GM12878 (cell line): ENCODE measurements around the gene DZANK1. TPM values are rescaled to one million over a fixed set of nuclear protein-coding genes. Genes with fewer than 3 reads are reported as not detected.

Experiments
- ATAC-seq: fragments of 200-7000 bp; cut with Tn5 transposase; 3 replicates; pipeline ENCODE4 v1.9.1; 2020; ENCODE audit warnings: mild to moderate bottlenecking, moderate library complexity
- BruUV-seq: library from RNA; stranded (reverse); fragments of 400-500 nt; replicated peaks from 2 replicates; lab custom pipeline; 2021; lab: Mats Ljungman, UMichigan
- CTCF ChIA-PET: fragments of 300-600 bp; sonication (Branson Sonifier 250); formaldehyde crosslinking; extraction: SDS; loops from one replicate; lab custom pipeline; 2021; ENCODE audit warnings: inconsistent platforms; lab: Yijun Ruan, JAX
- POLR2A ChIA-PET: fragments of 350-600 bp; formaldehyde crosslinking; extraction: SDS; loops from one replicate; lab custom pipeline; 2021; ENCODE audit warnings: inconsistent platforms; lab: Charles Lee
- RAD21 ChIA-PET: fragments of 300-600 bp; sonication (Branson Sonifier 250); formaldehyde crosslinking; loops from one replicate; lab custom pipeline; 2023; ENCODE audit warnings: antibody characterized with exemption; ENCODE audit not compliant: unreplicated experiment; lab: Charles Lee
- SMC1A ChIA-PET: fragments of 300-600 bp; sonication (Branson Sonifier 250); formaldehyde crosslinking; loops from one replicate; lab custom pipeline; 2023; ENCODE audit not compliant: unreplicated experiment, uncharacterized antibody; lab: Charles Lee
- DNase-seq: peaks from one replicate; pipeline ENCODE4 v3.0.0-alpha.2; 2011; ENCODE audit warnings: low read depth, low spot score
- FAIRE-seq: peaks from 3 replicates; lab custom pipeline; 2011; peaks lifted over from hg19 to GRCh38; lab: Jason Lieb, UNC
- H2AFZ ChIP-seq: 2 replicates; pipeline ENCODE4 v1.6.0; 2011; ENCODE audit warnings: low read depth, low read length, control low read depth; ENCODE audit not compliant: control insufficient read depth
- H3K27ac ChIP-seq: 2 replicates; pipeline ENCODE4 v1.5.1; 2011; ENCODE audit warnings: control low read depth; ENCODE audit not compliant: control insufficient read depth, insufficient read depth
- H3K27me3 ChIP-seq, 2 experiments: replicated peaks in 1 of 2; 2 replicates each; pipeline versions ENCODE4 v1.6.0 to v1.6.1; 2011; ENCODE audit warnings: low read length in 1 of 2; ENCODE audit not compliant: control insufficient read depth in 2 of 2, insufficient read depth in 2 of 2
- H3K36me3 ChIP-seq, 2 experiments: 2 replicates each; pipeline ENCODE4 v1.5.1; 2011; ENCODE audit warnings: low read length in 1 of 2; ENCODE audit not compliant: control insufficient read depth in 2 of 2, insufficient read depth in 2 of 2
- H3K4me1 ChIP-seq: 2 replicates; pipeline ENCODE4 v1.6.1; 2011; ENCODE audit warnings: mild to moderate bottlenecking, low read length, moderate library complexity, mixed read lengths; ENCODE audit not compliant: control insufficient read depth, insufficient read depth
- H3K4me2 ChIP-seq: 2 replicates; pipeline ENCODE4 v1.6.0; 2011; ENCODE audit warnings: control low read depth; ENCODE audit not compliant: control insufficient read depth, insufficient read depth
- H3K4me3 ChIP-seq: fragments of 200-600 bp; sonication (generic); 2 replicates; pipeline ENCODE4 v1.5.1; 2016
- H3K79me2 ChIP-seq: 2 replicates; pipeline ENCODE4 v1.6.0; 2011; ENCODE audit warnings: low read length; ENCODE audit not compliant: control insufficient read depth, insufficient read depth
- H3K9ac ChIP-seq: 2 replicates; pipeline ENCODE4 v1.8.0; 2011; ENCODE audit warnings: low read length, control low read depth, mixed read lengths; ENCODE audit not compliant: control insufficient read depth, insufficient read depth
- H3K9me3 ChIP-seq: replicated peaks from 3 replicates; pipeline ENCODE4 v1.5.1; 2011; ENCODE audit warnings: mild to moderate bottlenecking, low read length; ENCODE audit not compliant: control insufficient read depth, insufficient read depth
- H4K20me1 ChIP-seq: 2 replicates; pipeline ENCODE4 v1.6.0; 2011; ENCODE audit not compliant: control insufficient read depth, insufficient read depth
- BCL11A ChIP-seq: IDR thresholded peaks from 2 replicates; pipeline ENCODE4 v1.6.1; 2011; ENCODE audit warnings: low read depth, low read length
- CHD2 ChIP-seq: IDR thresholded peaks from 2 replicates; pipeline ENCODE4 v1.6.1; 2011; ENCODE audit warnings: low read depth, low read length, improper control_type of control experiment, borderline replicate concordance
- E2F4 ChIP-seq: IDR thresholded peaks from 2 replicates; pipeline ENCODE4 v1.6.1; 2012; ENCODE audit warnings: low read depth, low read length, improper control_type of control experiment
- E4F1 ChIP-seq: fragments of 450-650 bp; IDR thresholded peaks from 2 replicates; pipeline ENCODE4 v1.6.1; 2018; ENCODE audit warnings: borderline replicate concordance, mild to moderate bottlenecking; ENCODE audit not compliant: partially characterized antibody
- ESRRA ChIP-seq: IDR thresholded peaks from 2 replicates; pipeline ENCODE4 v1.6.1; 2012; ENCODE audit warnings: mild to moderate bottlenecking, low read length, improper control_type of control experiment
- FOXM1 ChIP-seq: IDR thresholded peaks from 2 replicates; pipeline ENCODE4 v1.6.1; 2012; ENCODE audit warnings: low read depth, mild to moderate bottlenecking, inconsistent platforms, low read length, moderate library complexity
- KLF5 ChIP-seq: fragments of 450-650 bp; IDR thresholded peaks from 2 replicates; pipeline ENCODE4 v1.6.1; 2014; ENCODE audit warnings: mild to moderate bottlenecking; ENCODE audit not compliant: partially characterized antibody
- NBN ChIP-seq: fragments of 450-650 bp; IDR thresholded peaks from 2 replicates; pipeline ENCODE4 v1.6.1; 2016
- NR2F1 ChIP-seq: fragments of 450-650 bp; conservative IDR thresholded peaks from 2 replicates; pipeline ENCODE4 v1.6.1; 2017; ENCODE audit warnings: mild to moderate bottlenecking
- POU2F2 ChIP-seq: IDR thresholded peaks from 3 replicates; pipeline ENCODE4 v1.6.1; 2011; ENCODE audit warnings: low read depth, mild to moderate bottlenecking, low read length, borderline replicate concordance
- PRDM15 ChIP-seq: fragments of 450-650 bp; formaldehyde crosslinking; IDR thresholded peaks from 2 replicates; pipeline ENCODE4 v1.4.0; 2020; ENCODE audit warnings: mild to moderate bottlenecking, moderate library complexity
- SIX5 ChIP-seq: IDR thresholded peaks from 2 replicates; pipeline ENCODE4 v1.6.1; 2011; ENCODE audit warnings: mild to moderate bottlenecking, low read depth, low read length, moderate library complexity; ENCODE audit not compliant: severe bottlenecking
- SREBF2 ChIP-seq: IDR thresholded peaks from 2 replicates; pipeline ENCODE4 v1.6.1; 2012; ENCODE audit warnings: mild to moderate bottlenecking, low read length
- SUPT20H ChIP-seq: IDR thresholded peaks from 2 replicates; pipeline ENCODE4 v1.6.1; 2011; ENCODE audit warnings: low read depth, mild to moderate bottlenecking, low read length, moderate library complexity, borderline replicate concordance; ENCODE audit not compliant: control insufficient read depth
- ZBED1 ChIP-seq: IDR thresholded peaks from 2 replicates; pipeline ENCODE4 v1.6.1; 2016; ENCODE audit warnings: borderline replicate concordance
- WGBS: methylation state at CpG from one replicate; pipeline ENCODE4 v1.1.6; 2016; ENCODE audit warnings: low lambda C conversion rate; ENCODE audit not compliant: insufficient replicate concordance, insufficient coverage; ENCODE audit errors: missing lambda C conversion rate; 5-methylcytosine and 5-hydroxymethylcytosine counted together
- in situ Hi-C: fragments of 300-500 bp; cut with MboI; formaldehyde crosslinking; loops from 9 replicates; pipeline ENCODE4 v1.14.3; 2018; ENCODE audit warnings: mixed read lengths
- intact Hi-C: fragments of 100-400 bp; cut with micrococcal nuclease; formaldehyde crosslinking; loops from one replicate; pipeline ENCODE4 v1.14.2; 2022; ENCODE audit not compliant: unreplicated experiment
- polyA plus RNA-seq, 11 experiments: library from polyadenylated mRNA; depleted of rRNA in 4 of 11; unstranded in 6 of 11; stranded (reverse) in 5 of 11; fragments of >200 nt; fragmentation: Nextera tagmentation in 4 of 11; fragmentation: Illumina TruSeq in 1 of 11; extraction: Ambion mirVana in 4 of 11; extraction: Trizol in 1 of 11; gene quantifications; 1 replicate in 1 of 11; 2 replicates in 10 of 11; pipeline versions ENCODE4 v1.2.1 to v1.2.3, GENCODE V29; 2011 to 2016; ENCODE audit warnings: inconsistent platforms in 2 of 11, missing spikeins in 2 of 11, low read depth in 1 of 11
- total RNA-seq, 4 experiments: library from RNA; depleted of rRNA in 3 of 4; stranded (reverse); fragments of >200 nt in 3 of 4; fragmentation: Illumina TruSeq in 1 of 4; extraction: Trizol in 1 of 4; gene quantifications; 2 replicates each; pipeline versions ENCODE4 v1.2.1 to v1.2.3, GENCODE V29; 2013 to 2021

DZANK1 gene
- total and polyA plus RNA-seq, 10 of the 15 experiments (the other 5 are each of a cell fraction or from before 2014, with no cell fraction given): 3.6 to 12.6 (median 6.5) TPM

GRCh38 chr20:18416486-18416885 lies 50.3 kb downstream of the DZANK1 start:
- Histone ChIP-seq H3K4me3 (no peak overlapping the region), H3K27ac (no peak overlapping the region), H2AFZ (no peak overlapping the region), H3K4me2 (no peak overlapping the region), H3K4me1 (peaks cover 9% of the 10 kb centered on the region; the same call in 1 of the 2 replicates), H4K20me1 (no peaks in the 10 kb centered on the region), H3K36me3 (no peaks in the 10 kb centered on the region), H3K79me2 (no peaks in the 10 kb centered on the region; the same call in 1 of the 2 replicates), H3K9ac (no peak overlapping the region), H3K27me3 (no peaks in the 10 kb centered on the region), H3K9me3 (no peaks in the 10 kb centered on the region)
- FAIRE-seq: no peak
- ChIA-PET RAD21 (no interaction called here), CTCF (no interaction called here), POLR2A (no interaction called here), SMC1A (interaction anchor here (1.0 kb wide), 1 partner anchor 81 kb away, joined by 5 read pairs; the partner anchor contains the start of gene RBBP9)
- ATAC-seq: no peak
- TF ChIP-seq BCL11A: no peak
- TF ChIP-seq CHD2: no peak
- no peak for TF ChIP-seq E2F4
- TF ChIP-seq SUPT20H: no peak
- no peak for TF ChIP-seq NR2F1
- TF ChIP-seq PRDM15 (CRISPR knock-in tag): no peak
- no peak for TF ChIP-seq NBN
- TF ChIP-seq POU2F2: no peak
- no peak for TF ChIP-seq SIX5
- TF ChIP-seq ZBED1: no peak
- no peak for TF ChIP-seq E4F1
- TF ChIP-seq FOXM1: no peak
- no peak for TF ChIP-seq SREBF2
- no peak for TF ChIP-seq KLF5
- no peak for TF ChIP-seq ESRRA
- WGBS: 67% methylated on average over 5 of the region's 5 CpGs
- in situ Hi-C loops: loop anchor here (10.0 to 25.0 kb wide), 3 partner anchors 646 to 1248 kb away; no protein-coding TSS in a partner anchor
- BruUV-seq: no TSS peak
- intact Hi-C loops: loop anchor here (10.0 kb wide), 2 partner anchors 218 to 1168 kb away; no protein-coding TSS in a partner anchor
- no peak for DNase-seq
